ENCODE measurements around the gene CCL17.

GRCh38 chr16:57409870-57410587 lies 5.5 kb downstream of the CCL17 start:
- TF ChIP-seq EZH2 (IDR thresholded peaks at IDR 0.05; ENCODE audit: low read depth) (no peak), CTCF (conservative IDR thresholded peaks at IDR 0.05) (no peak; the same call in 1 of the 2 replicates)

Data from PC-9 (cell line).